Gastroesophageal sphincter (tissue), 3 donors: ENCODE results near the gene KRT15.

Source experiments
- EP300 ChIP-seq: sonication (generic); formaldehyde crosslinking; IDR thresholded peaks from one replicate; pipeline ENCODE4 v1.6.1; 2017; ENCODE audit warnings: antibody characterized with exemption, mild to moderate bottlenecking
- POLR2A ChIP-seq, 2 donors: fragments of 450-650 bp; IDR thresholded peaks; one replicate each; pipeline ENCODE4 v1.6.1; 2017; ENCODE audit warnings: antibody characterized with exemption in 2 of 2, mild to moderate bottlenecking in 2 of 2, moderate library complexity in 1 of 2
- TF ChIP-seq, protein P1 (sequence below), 4 experiments: fragments of 200-600 bp in 2 of 4; fragments of 450-650 bp in 2 of 4; sonication (generic) in 1 of 4; IDR thresholded peaks; one replicate each; pipeline ENCODE4 v1.5.1; 2017 to 2019; ENCODE audit warnings: antibody characterized with exemption in 4 of 4, mild to moderate bottlenecking in 2 of 4, moderate library complexity in 2 of 4

DNA sequence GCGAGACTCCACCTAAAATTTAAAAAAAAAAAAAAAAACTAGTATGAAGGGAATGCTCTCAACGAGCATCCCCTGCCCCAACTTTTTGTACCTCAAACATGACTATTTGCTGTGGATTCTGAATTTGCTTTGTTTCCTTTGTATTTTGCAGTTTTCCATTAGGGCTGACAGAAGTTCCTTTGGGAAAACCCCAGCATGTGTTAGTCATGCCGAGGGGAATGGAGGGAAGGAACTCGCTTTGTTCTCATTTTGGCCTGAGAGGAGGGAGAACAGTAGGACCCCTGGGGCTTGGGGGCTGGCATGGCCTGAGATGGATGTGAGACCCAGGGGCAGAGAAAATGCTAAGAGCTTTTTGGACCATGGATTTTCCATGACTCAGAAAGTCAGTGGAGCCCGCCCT is 32.7 kb upstream of the KRT15 start:
- TF ChIP-seq, protein P1, sequence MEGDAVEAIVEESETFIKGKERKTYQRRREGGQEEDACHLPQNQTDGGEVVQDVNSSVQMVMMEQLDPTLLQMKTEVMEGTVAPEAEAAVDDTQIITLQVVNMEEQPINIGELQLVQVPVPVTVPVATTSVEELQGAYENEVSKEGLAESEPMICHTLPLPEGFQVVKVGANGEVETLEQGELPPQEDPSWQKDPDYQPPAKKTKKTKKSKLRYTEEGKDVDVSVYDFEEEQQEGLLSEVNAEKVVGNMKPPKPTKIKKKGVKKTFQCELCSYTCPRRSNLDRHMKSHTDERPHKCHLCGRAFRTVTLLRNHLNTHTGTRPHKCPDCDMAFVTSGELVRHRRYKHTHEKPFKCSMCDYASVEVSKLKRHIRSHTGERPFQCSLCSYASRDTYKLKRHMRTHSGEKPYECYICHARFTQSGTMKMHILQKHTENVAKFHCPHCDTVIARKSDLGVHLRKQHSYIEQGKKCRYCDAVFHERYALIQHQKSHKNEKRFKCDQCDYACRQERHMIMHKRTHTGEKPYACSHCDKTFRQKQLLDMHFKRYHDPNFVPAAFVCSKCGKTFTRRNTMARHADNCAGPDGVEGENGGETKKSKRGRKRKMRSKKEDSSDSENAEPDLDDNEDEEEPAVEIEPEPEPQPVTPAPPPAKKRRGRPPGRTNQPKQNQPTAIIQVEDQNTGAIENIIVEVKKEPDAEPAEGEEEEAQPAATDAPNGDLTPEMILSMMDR (IDR thresholded peaks at IDR 0.05), result no peak
- TF ChIP-seq POLR2A (IDR thresholded peaks at IDR 0.05) (no peak), EP300 (no peak)
